ACC112 (cell line): Measurements from ENCODE around the gene MED15.
A peak's percentile ranks its signal among the peaks of the same experiment; 100 is the strongest.
"Not testable (repeated sequence)": the region's sequence is repeated elsewhere in the genome, so short reads cannot be mapped to it uniquely, and the experiment has no call there.

ENCODE experiments used
- H2AFZ ChIP-seq: fragments of 200-600 bp; sonication (generic); one replicate; pipeline ENCODE4 v1.6.0; 2017; ENCODE audit warnings: antibody characterized with exemption, low read length; ENCODE audit not compliant: unreplicated experiment
- H3K27ac ChIP-seq: fragments of 200-600 bp; sonication (generic); 2 replicates; pipeline ENCODE4 v1.5.1; 2014; ENCODE audit warnings: low read depth, mild to moderate bottlenecking, antibody characterized with exemption, low read length, moderate library complexity
- H3K27me3 ChIP-seq: fragments of 200-600 bp; sonication (generic); 2 replicates; pipeline ENCODE4 v1.6.1; 2014; ENCODE audit warnings: mild to moderate bottlenecking, antibody characterized with exemption, low read length, moderate library complexity, mixed read lengths; ENCODE audit not compliant: insufficient read depth
- H3K36me3 ChIP-seq: fragments of 200-600 bp; sonication (generic); 2 replicates; pipeline ENCODE4 v1.6.1; 2016; ENCODE audit warnings: mild to moderate bottlenecking, antibody characterized with exemption, low read length, moderate library complexity, mixed read lengths; ENCODE audit not compliant: insufficient read depth
- H3K4me1 ChIP-seq: fragments of 200-600 bp; sonication (generic); one replicate; pipeline ENCODE4 v1.6.1; 2016; ENCODE audit warnings: low read length, mixed read lengths; ENCODE audit not compliant: insufficient read depth, unreplicated experiment, control insufficient read depth
- H3K4me3 ChIP-seq: fragments of 200-600 bp; sonication (generic); 2 replicates; pipeline ENCODE4 v1.5.1; 2014; ENCODE audit warnings: mild to moderate bottlenecking, low read depth, low read length
- H3K79me2 ChIP-seq: fragments of 200-600 bp; sonication (generic); one replicate; pipeline ENCODE4 v1.6.0; 2016; ENCODE audit warnings: low read length; ENCODE audit not compliant: control insufficient read depth, unreplicated experiment, insufficient read depth

The MED15 gene

GRCh38 chr22:20498913-20499312, 8.5 kb upstream of the MED15 start:
- Histone ChIP-seq H3K36me3 (no peaks in the 10 kb centered on the region), H3K79me2 (peaks cover 14% of the 10 kb centered on the region), H3K4me1 (peaks cover 5% of the 10 kb centered on the region), H3K27me3 (no peaks in the 10 kb centered on the region), H2AFZ (no peak overlapping the region), H3K27ac (no peak overlapping the region), H3K4me3 (no peak overlapping the region)

- no peak overlapping the region for H3K4me3 ChIP-seq
- no peak overlapping the region for H3K27ac ChIP-seq
- no peak overlapping the region for H2AFZ ChIP-seq
- no peaks in the 10 kb centered on the region for H3K36me3 ChIP-seq
- peaks cover 9% of the 10 kb centered on the region for H3K4me1 ChIP-seq
- no peaks in the 10 kb centered on the region for H3K27me3 ChIP-seq
- H3K79me2 ChIP-seq, result peaks cover 5% of the 10 kb centered on the region
Observed at GRCh38 chr22:20499769-20500168, 7.6 kb upstream of the MED15 start.

DNA sequence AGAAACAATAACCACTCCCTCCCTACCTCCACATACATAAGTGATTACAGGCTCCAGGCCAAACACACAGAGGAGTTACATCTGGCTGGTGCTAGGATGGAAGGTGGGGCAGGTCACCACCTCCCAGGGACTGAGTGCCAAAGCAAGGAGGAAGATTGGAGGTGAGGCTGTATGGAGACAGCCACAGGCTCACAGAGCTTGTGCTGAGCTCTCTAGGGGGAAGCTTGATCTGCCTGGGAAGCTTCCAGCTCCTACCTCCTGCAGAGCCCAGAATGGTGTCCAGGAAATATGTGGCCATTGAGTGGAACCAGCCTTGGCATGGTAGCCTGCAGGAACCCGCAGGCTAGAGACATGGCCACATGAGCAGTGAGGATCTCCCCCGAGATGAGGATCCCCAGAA, 3.6 kb upstream of the MED15 start:
- Histone ChIP-seq H3K4me1 (peaks cover 6% of the 10 kb centered on the region), H3K27ac (peak overlapping the region; percentile 53), H3K79me2 (peaks cover 13% of the 10 kb centered on the region), H3K27me3 (no peaks in the 10 kb centered on the region), H3K36me3 (no peaks in the 10 kb centered on the region), H3K4me3 (no peak overlapping the region), H2AFZ (no peak overlapping the region)

GRCh38 chr22:20504293-20504922, 3.0 kb upstream of the MED15 start:
- Histone ChIP-seq H3K27ac (peak overlapping the region; percentile 53), H3K79me2 (peaks cover 19% of the 10 kb centered on the region)
- not testable (repeated sequence) for H2AFZ ChIP-seq, H3K4me1 ChIP-seq, H3K4me3 ChIP-seq, H3K27me3 ChIP-seq, H3K36me3 ChIP-seq

- Histone ChIP-seq H3K27me3 (no peaks in the 10 kb centered on the region), H3K79me2 (peaks cover 42% of the 10 kb centered on the region), H3K4me1 (peaks cover 27% of the 10 kb centered on the region), H2AFZ (peak overlapping the region; percentile 60), H3K27ac (no peak overlapping the region), H3K4me3 (peak overlapping the region; percentile 98), H3K36me3 (no peaks in the 10 kb centered on the region)
Observed at GRCh38 chr22:20506543-20507252, 712 bp upstream of the MED15 start.

- H2AFZ ChIP-seq, H3K36me3 ChIP-seq, H3K27me3 ChIP-seq: not testable (repeated sequence)
- H3K27ac ChIP-seq, result peak overlapping the region; percentile 99
- H3K4me1 ChIP-seq, result peaks cover 27% of the 10 kb centered on the region
- peak overlapping the region; percentile 98 for H3K4me3 ChIP-seq
- H3K79me2 ChIP-seq, result peaks cover 57% of the 10 kb centered on the region
Observed at GRCh38 chr22:20508067-20508755, 801 bp downstream of the MED15 start.

GRCh38 chr22:20508815-20509271, 1.4 kb downstream of the MED15 start:
- peaks cover 63% of the 10 kb centered on the region for H3K79me2 ChIP-seq
- H3K4me3 ChIP-seq, result peak overlapping the region; percentile 98
- no peak overlapping the region for H2AFZ ChIP-seq
- no peaks in the 10 kb centered on the region for H3K36me3 ChIP-seq
- peaks cover 25% of the 10 kb centered on the region for H3K4me1 ChIP-seq
- peak overlapping the region; percentile 99 for H3K27ac ChIP-seq
- H3K27me3 ChIP-seq, result no peaks in the 10 kb centered on the region

- Histone ChIP-seq H3K4me3 (peak overlapping the region; percentile 98), H2AFZ (no peak overlapping the region), H3K79me2 (peaks cover 69% of the 10 kb centered on the region), H3K27ac (peak overlapping the region; percentile 99), H3K27me3 (no peaks in the 10 kb centered on the region), H3K36me3 (no peaks in the 10 kb centered on the region), H3K4me1 (peaks cover 24% of the 10 kb centered on the region)
Observed at GRCh38 chr22:20509344-20510047, 2.1 kb downstream of the MED15 start.

DNA sequence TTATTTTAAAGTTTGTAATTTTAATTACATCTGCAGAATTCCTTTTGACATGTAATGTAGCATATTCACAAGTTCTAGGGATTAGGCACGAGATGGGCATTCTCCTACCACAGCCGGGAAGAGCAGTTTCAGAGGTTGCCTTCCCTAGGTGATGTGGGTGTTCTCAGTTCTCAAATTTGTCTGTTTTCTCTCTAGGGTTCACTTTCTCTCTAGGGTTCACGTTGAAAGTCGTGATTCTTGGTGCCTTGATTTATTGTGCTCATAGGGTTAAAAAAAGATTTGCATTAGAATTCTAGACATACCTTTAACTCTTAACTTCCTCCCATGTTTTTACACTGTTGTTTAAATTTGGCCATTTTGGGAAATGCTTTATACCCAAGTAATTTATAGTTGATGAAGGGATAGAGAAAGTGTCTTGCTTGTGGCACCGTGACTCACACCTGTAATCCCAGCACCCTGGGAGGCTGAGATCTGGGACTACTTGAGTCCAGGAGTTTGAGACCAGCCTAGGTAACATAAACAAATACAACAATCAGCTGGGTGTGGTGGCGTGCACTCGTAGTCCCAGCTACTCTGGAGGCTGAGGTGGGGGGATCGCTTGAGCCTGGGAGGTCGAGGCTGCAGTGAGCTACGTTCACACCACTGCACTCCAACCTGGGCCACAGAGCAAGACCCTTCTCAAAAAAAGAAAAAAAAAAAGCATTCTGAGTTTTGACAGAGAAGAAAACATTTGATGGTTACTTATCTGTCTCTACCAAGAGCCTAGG, 3.6 kb downstream of the MED15 start:
- peaks cover 35% of the 10 kb centered on the region for H3K4me1 ChIP-seq
- no peaks in the 10 kb centered on the region for H3K36me3 ChIP-seq
- peaks cover 82% of the 10 kb centered on the region for H3K79me2 ChIP-seq
- H3K4me3 ChIP-seq, result peak overlapping the region; percentile 98
- no peaks in the 10 kb centered on the region for H3K27me3 ChIP-seq
- no peak overlapping the region for H2AFZ ChIP-seq
- peak overlapping the region; percentile 37; the same call in 1 of the 2 replicates for H3K27ac ChIP-seq
